Sigmoid colon (tissue), 4 donors: ENCODE results near the gene HADH.

ENCODE experiments used
- EP300 ChIP-seq, 4 donors: sonication (generic); formaldehyde crosslinking; IDR thresholded peaks; one replicate each; pipeline ENCODE4 v1.6.1; 2017; ENCODE audit warnings: antibody characterized with exemption in 4 of 4
- TF ChIP-seq, protein P1 (sequence below), 4 experiments: fragments of 450-650 bp in 3 of 4; fragments of 200-600 bp in 1 of 4; IDR thresholded peaks; one replicate each; pipeline ENCODE4 v1.5.1; 2016 to 2019; ENCODE audit warnings: antibody characterized with exemption in 4 of 4, mild to moderate bottlenecking in 3 of 4, moderate library complexity in 2 of 4

GRCh38 chr4:108047199-108047598, 57.5 kb downstream of the HADH start:
- TF ChIP-seq, protein P1, sequence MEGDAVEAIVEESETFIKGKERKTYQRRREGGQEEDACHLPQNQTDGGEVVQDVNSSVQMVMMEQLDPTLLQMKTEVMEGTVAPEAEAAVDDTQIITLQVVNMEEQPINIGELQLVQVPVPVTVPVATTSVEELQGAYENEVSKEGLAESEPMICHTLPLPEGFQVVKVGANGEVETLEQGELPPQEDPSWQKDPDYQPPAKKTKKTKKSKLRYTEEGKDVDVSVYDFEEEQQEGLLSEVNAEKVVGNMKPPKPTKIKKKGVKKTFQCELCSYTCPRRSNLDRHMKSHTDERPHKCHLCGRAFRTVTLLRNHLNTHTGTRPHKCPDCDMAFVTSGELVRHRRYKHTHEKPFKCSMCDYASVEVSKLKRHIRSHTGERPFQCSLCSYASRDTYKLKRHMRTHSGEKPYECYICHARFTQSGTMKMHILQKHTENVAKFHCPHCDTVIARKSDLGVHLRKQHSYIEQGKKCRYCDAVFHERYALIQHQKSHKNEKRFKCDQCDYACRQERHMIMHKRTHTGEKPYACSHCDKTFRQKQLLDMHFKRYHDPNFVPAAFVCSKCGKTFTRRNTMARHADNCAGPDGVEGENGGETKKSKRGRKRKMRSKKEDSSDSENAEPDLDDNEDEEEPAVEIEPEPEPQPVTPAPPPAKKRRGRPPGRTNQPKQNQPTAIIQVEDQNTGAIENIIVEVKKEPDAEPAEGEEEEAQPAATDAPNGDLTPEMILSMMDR (IDR thresholded peaks at IDR 0.05): no peak
- TF ChIP-seq EP300 (IDR thresholded peaks at IDR 0.05): no peak
